CD14-positive monocyte (primary cell): ENCODE results near the gene MOB3A. TPM values are rescaled to one million over a fixed set of nuclear protein-coding genes. Genes with fewer than 3 reads are reported as not detected.

ENCODE experiments used
- DNase-seq, 3 donors: peaks; one replicate each; pipeline ENCODE4 v3.0.0-alpha.2; 2011 to 2022
- H2AFZ ChIP-seq: 2 replicates; pipeline ENCODE4 v1.6.0; 2012; ENCODE audit warnings: mild to moderate bottlenecking, low read depth, low read length, inconsistent platforms; ENCODE audit not compliant: insufficient read depth, poor library complexity, severe bottlenecking
- H3K27ac ChIP-seq, 2 donors: 1 replicate in 1 of 2; 2 replicates in 1 of 2; pipeline ENCODE4 v1.5.1; 2012 to 2013; ENCODE audit warnings: low read length in 2 of 2, control low read depth in 1 of 2, inconsistent platforms in 1 of 2, low read depth in 1 of 2, mild to moderate bottlenecking in 1 of 2
- H3K27me3 ChIP-seq, 2 donors: one replicate each; pipeline versions ENCODE4 v1.6.0 to v1.6.1; 2011 to 2013; ENCODE audit warnings: low read length in 2 of 2; ENCODE audit not compliant: control insufficient read depth in 2 of 2, insufficient read depth in 2 of 2
- H3K36me3 ChIP-seq, 2 donors: replicated peaks in 1 of 2; 1 replicate in 1 of 2; 2 replicates in 1 of 2; pipeline versions ENCODE4 v1.5.1 to v1.6.1; 2012 to 2013; ENCODE audit warnings: low read length in 2 of 2, control low read depth in 1 of 2, inconsistent platforms in 1 of 2, mild to moderate bottlenecking in 1 of 2; ENCODE audit not compliant: insufficient read depth in 2 of 2, control insufficient read depth in 1 of 2
- H3K4me1 ChIP-seq, 2 donors: 1 replicate in 1 of 2; 2 replicates in 1 of 2; pipeline versions ENCODE4 v1.5.1 to v1.6.1; 2012 to 2013; ENCODE audit warnings: low read length in 2 of 2, control low read depth in 1 of 2, inconsistent platforms in 1 of 2, mild to moderate bottlenecking in 1 of 2, moderate library complexity in 1 of 2; ENCODE audit not compliant: insufficient read depth in 2 of 2, control insufficient read depth in 1 of 2
- H3K4me2 ChIP-seq: replicated peaks from 2 replicates; pipeline ENCODE3; 2012; ENCODE audit warnings: low read length, moderate library complexity, mild to moderate bottlenecking; ENCODE audit not compliant: poor library complexity, severe bottlenecking; ENCODE audit errors: extremely low read depth
- H3K4me3 ChIP-seq, 3 experiments: fragments of 200-600 bp in 1 of 3; sonication (generic) in 1 of 3; replicated peaks in 1 of 3; 1 replicate in 2 of 3; 2 replicates in 1 of 3; pipeline ENCODE4 v1.5.1; 2011 to 2013; ENCODE audit warnings: low read length in 3 of 3, mild to moderate bottlenecking in 3 of 3, control low read depth in 2 of 3, low read depth in 2 of 3, inconsistent platforms in 1 of 3, moderate library complexity in 1 of 3
- H3K79me2 ChIP-seq: 2 replicates; pipeline ENCODE4 v1.6.0; 2012; ENCODE audit warnings: mild to moderate bottlenecking, control low read depth, inconsistent platforms, low read length, moderate library complexity; ENCODE audit not compliant: insufficient read depth
- H3K9ac ChIP-seq: 2 replicates; pipeline ENCODE4 v1.6.0; 2017; ENCODE audit warnings: low read length, mild to moderate bottlenecking; ENCODE audit not compliant: insufficient read depth, poor library complexity, severe bottlenecking
- H3K9me3 ChIP-seq, 2 donors: replicated peaks in 1 of 2; 1 replicate in 1 of 2; 2 replicates in 1 of 2; pipeline versions ENCODE4 v1.5.1 to v1.6.1; 2012 to 2013; ENCODE audit warnings: low read length in 2 of 2, control low read depth in 1 of 2; ENCODE audit not compliant: control insufficient read depth in 1 of 2, insufficient read depth in 1 of 2
- H4K20me1 ChIP-seq: 2 replicates; pipeline ENCODE4 v1.6.0; 2012; ENCODE audit warnings: mild to moderate bottlenecking, low read length, control low read depth, moderate library complexity; ENCODE audit not compliant: insufficient read depth
- H3K27ac Mint-ChIP-seq, 7 donors: one replicate each; pipeline ENCODE4 v1.8.0; 2020; ENCODE audit warnings: mild to moderate bottlenecking in 7 of 7, mixed read lengths in 7 of 7, moderate library complexity in 6 of 7, inconsistent platforms in 2 of 7
- H3K27me3 Mint-ChIP-seq, 3 donors: one replicate each; pipeline ENCODE4 v1.8.0; 2021 to 2022; ENCODE audit warnings: low read depth in 3 of 3, mild to moderate bottlenecking in 3 of 3, mixed read lengths in 3 of 3, moderate library complexity in 3 of 3, inconsistent platforms in 1 of 3
- H3K36me3 Mint-ChIP-seq, 2 donors: one replicate each; pipeline ENCODE4 v1.8.0; 2020; ENCODE audit warnings: mixed read lengths in 2 of 2, inconsistent platforms in 1 of 2, mild to moderate bottlenecking in 1 of 2
- H3K4me1 Mint-ChIP-seq: one replicate; pipeline ENCODE4 v1.8.0; 2020; ENCODE audit warnings: mild to moderate bottlenecking, mixed read lengths
- H3K4me3 Mint-ChIP-seq, 2 donors: one replicate each; pipeline ENCODE4 v1.8.0; 2020; ENCODE audit warnings: mild to moderate bottlenecking in 2 of 2, mixed read lengths in 2 of 2, moderate library complexity in 1 of 2
- H3K9me3 Mint-ChIP-seq, 7 donors: one replicate each; pipeline ENCODE4 v1.8.0; 2020 to 2022; ENCODE audit warnings: mixed read lengths in 7 of 7, mild to moderate bottlenecking in 6 of 7, moderate library complexity in 6 of 7, inconsistent platforms in 2 of 7
- WGBS: methylation state at CpG from one replicate; pipeline ENCODE4 v1.1.5; 2013; ENCODE audit warnings: missing lambda C conversion rate; ENCODE audit not compliant: insufficient coverage; 5-methylcytosine and 5-hydroxymethylcytosine counted together
- intact Hi-C, 2 donors: fragments of 100-400 bp; cut with micrococcal nuclease; formaldehyde crosslinking; loops; one replicate each; pipeline versions ENCODE4 v1.15.0 to v1.15.1; 2023
- polyA plus RNA-seq, 3 donors: library from polyadenylated mRNA; depleted of rRNA in 1 of 3; unstranded in 2 of 3; stranded (reverse) in 1 of 3; fragments of 300-500 nt in 2 of 3; fragments of >200 nt in 1 of 3; fragmentation: Illumina TruSeq in 2 of 3; gene quantifications; 1 replicate in 2 of 3; 2 replicates in 1 of 3; pipeline ENCODE4 v1.2.3, GENCODE V29; 2012 to 2021
- TF ChIP-seq, protein P1 (sequence below): fragments of 200-600 bp; IDR thresholded peaks from one replicate; pipeline ENCODE4 v1.8.0; 2022; ENCODE audit warnings: antibody characterized with exemption, mild to moderate bottlenecking

The MOB3A gene
- polyA plus RNA-seq, 3 donors, result 60.5 to 179 (median 96.3) TPM

- Histone ChIP-seq H3K4me1 (no peaks in the 10 kb centered on the region), H3K4me3 (no peak overlapping the region), H3K4me2 (no peak overlapping the region), H3K27me3 (no peaks in the 10 kb centered on the region), H4K20me1 (peaks cover 90% of the 10 kb centered on the region), H3K36me3 (peaks cover 86 to 96% of the 10 kb centered on the region in 2 donors), H3K79me2 (no peaks in the 10 kb centered on the region), H3K9me3 (no peaks in the 10 kb centered on the region), H3K9ac (no peak overlapping the region), H2AFZ (no peak overlapping the region), H3K27ac (no peak overlapping the region)
- no peak overlapping the region for H3K4me3 Mint-ChIP-seq
- H3K4me1 Mint-ChIP-seq, result no peaks in the 10 kb centered on the region
- TF ChIP-seq, protein P1, sequence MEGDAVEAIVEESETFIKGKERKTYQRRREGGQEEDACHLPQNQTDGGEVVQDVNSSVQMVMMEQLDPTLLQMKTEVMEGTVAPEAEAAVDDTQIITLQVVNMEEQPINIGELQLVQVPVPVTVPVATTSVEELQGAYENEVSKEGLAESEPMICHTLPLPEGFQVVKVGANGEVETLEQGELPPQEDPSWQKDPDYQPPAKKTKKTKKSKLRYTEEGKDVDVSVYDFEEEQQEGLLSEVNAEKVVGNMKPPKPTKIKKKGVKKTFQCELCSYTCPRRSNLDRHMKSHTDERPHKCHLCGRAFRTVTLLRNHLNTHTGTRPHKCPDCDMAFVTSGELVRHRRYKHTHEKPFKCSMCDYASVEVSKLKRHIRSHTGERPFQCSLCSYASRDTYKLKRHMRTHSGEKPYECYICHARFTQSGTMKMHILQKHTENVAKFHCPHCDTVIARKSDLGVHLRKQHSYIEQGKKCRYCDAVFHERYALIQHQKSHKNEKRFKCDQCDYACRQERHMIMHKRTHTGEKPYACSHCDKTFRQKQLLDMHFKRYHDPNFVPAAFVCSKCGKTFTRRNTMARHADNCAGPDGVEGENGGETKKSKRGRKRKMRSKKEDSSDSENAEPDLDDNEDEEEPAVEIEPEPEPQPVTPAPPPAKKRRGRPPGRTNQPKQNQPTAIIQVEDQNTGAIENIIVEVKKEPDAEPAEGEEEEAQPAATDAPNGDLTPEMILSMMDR, result no peak
- WGBS, result 97% methylated on average over 14 of the region's 15 CpGs
- no peaks in the 10 kb centered on the region for H3K9me3 Mint-ChIP-seq
- H3K27ac Mint-ChIP-seq, result no peak overlapping the region
- H3K36me3 Mint-ChIP-seq, result peaks cover 83 to 99% of the 10 kb centered on the region in 2 donors
- intact Hi-C loops, result no loop called here
- H3K27me3 Mint-ChIP-seq, result peaks cover 0 to 1% (median 0%) of the 10 kb centered on the region in 3 donors
- DNase-seq, result no peak
These were observed 26.1 kb upstream of the MOB3A start for GRCh38 chr19:2122251-2122650.

DNA sequence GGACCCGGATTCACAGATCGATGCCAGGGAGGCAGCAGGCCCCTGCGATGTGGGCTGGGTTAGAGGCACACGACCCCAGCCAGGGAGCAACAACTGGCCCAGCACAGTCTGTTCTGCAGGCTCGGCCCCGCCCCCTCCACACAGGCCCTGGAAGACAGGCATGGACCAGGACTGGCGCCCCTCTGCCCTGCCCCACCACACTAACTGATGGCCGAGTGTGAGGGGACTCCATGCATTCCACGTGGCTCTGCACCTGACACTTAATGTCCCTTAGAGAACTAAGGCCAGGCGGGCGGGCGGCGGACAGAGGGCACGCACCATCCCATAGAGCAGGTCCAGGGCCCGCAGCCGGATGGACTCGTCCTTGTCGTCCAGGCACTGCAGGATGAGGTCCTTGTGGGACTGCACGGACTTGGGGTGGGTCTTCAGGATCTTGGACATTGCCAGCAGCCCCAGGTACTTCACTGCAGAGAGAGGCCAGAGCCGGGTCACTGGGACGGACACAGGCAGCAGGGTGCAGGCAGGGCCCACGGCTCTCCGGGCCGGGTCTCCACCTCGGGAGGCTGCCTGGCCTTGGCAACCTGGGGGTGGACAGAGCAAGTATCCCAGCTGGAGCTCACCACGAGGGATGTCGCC, 25.4 kb upstream of the MOB3A start:
- no peaks in the 10 kb centered on the region for H3K4me1 Mint-ChIP-seq
- DNase-seq, result no peak
- peaks cover 90% of the 10 kb centered on the region for H4K20me1 ChIP-seq
- H3K9me3 ChIP-seq, result no peaks in the 10 kb centered on the region
- no peak overlapping the region for H3K4me2 ChIP-seq
- 99% methylated on average over 25 of the region's 27 CpGs for WGBS
- H3K4me3 Mint-ChIP-seq, result no peak overlapping the region
- H3K9ac ChIP-seq, result no peak overlapping the region
- H3K9me3 Mint-ChIP-seq, result no peaks in the 10 kb centered on the region
- no peaks in the 10 kb centered on the region for H3K4me1 ChIP-seq
- no peaks in the 10 kb centered on the region for H3K79me2 ChIP-seq
- H2AFZ ChIP-seq, result no peak overlapping the region
- H3K27ac ChIP-seq, result no peak overlapping the region
- no peak overlapping the region for H3K4me3 ChIP-seq
- peak overlapping the region in 1 of 7 donors; percentile 75 for H3K27ac Mint-ChIP-seq
- TF ChIP-seq, protein P1, result no peak
- peaks cover 82 to 99% of the 10 kb centered on the region in 2 donors for H3K36me3 Mint-ChIP-seq
- peaks cover 0 to 1% (median 0%) of the 10 kb centered on the region in 3 donors for H3K27me3 Mint-ChIP-seq
- peaks cover 86 to 96% of the 10 kb centered on the region in 2 donors for H3K36me3 ChIP-seq
- intact Hi-C loops, result no loop called here
- no peaks in the 10 kb centered on the region for H3K27me3 ChIP-seq
